ENCODE results near the gene RAPGEF1. TPM values are rescaled to one million over a fixed set of nuclear protein-coding genes. Genes with fewer than 3 reads are reported as not detected.
A peak's percentile ranks its signal among the peaks of the same experiment; 100 is the strongest.

The RAPGEF1 gene
- total and polyA plus RNA-seq, 11 donors = 50.6 to 161 (median 115) TPM

GRCh38 chr9:131622523-131622922 lies 117.4 kb downstream of the RAPGEF1 start:
- Histone ChIP-seq H3K4me3 (no peak overlapping the region), H3K27me3 (no peaks in the 10 kb centered on the region), H3K9me3 (peaks cover 0 to 5% (median 0%) of the 10 kb centered on the region in 12 donors), H3K27ac (peak overlapping the region in 1 of 12 donors; percentile 78), H3K4me1 (peaks cover 15 to 57% (median 33%) of the 10 kb centered on the region in 12 donors), H3K36me3 (peaks cover 2 to 93% (median 82%) of the 10 kb centered on the region in 9 donors)
- DNase-seq (no peak), ATAC-seq (no peak)
- no peak for TF ChIP-seq POLR2A (IDR thresholded peaks at IDR 0.05)
- no peak for TF ChIP-seq CTCF (IDR thresholded peaks at IDR 0.05)
- whole genome bisulfite sequencing, 4 donors = 87 to 95% (median 91%) methylated on average over 4 of the region's 4 CpGs
- intact Hi-C loops (cut with DNase I) = loop anchor here in 2 of 10 donors (5.0 to 10.0 kb wide), 2 partner anchors 50 to 112 kb away; no protein-coding TSS in a partner anchor

GRCh38 chr9:131621551-131622358 lies 118.1 kb downstream of the RAPGEF1 start:
- H3K4me3 ChIP-seq = no peak overlapping the region
- no peak for ATAC-seq
- H3K4me1 ChIP-seq = peaks cover 16 to 57% (median 39%) of the 10 kb centered on the region in 12 donors
- peak overlapping the region in 2 of 12 donors; percentile 4 to 78 for H3K27ac ChIP-seq
- WGBS, 4 donors = 88 to 92% (median 89%) methylated on average over 24 to 31 of the region's 31 CpGs
- DNase-seq = peak in 1 of 5 donors; percentile 55
- no peaks in the 10 kb centered on the region for H3K27me3 ChIP-seq
- intact Hi-C loops (cut with DNase I) = loop anchor here in 2 of 10 donors (5.0 to 10.0 kb wide), 2 partner anchors 51 to 113 kb away; no protein-coding TSS in a partner anchor
- TF ChIP-seq CTCF (IDR thresholded peaks at IDR 0.05) (no peak), POLR2A (IDR thresholded peaks at IDR 0.05) (no peak)
- peaks cover 2 to 94% (median 84%) of the 10 kb centered on the region in 9 donors for H3K36me3 ChIP-seq
- H3K9me3 ChIP-seq = peaks cover 0 to 5% (median 0%) of the 10 kb centered on the region in 12 donors

- peak overlapping the region in 3 of 12 donors; percentile 4 to 78 (median 12) for H3K27ac ChIP-seq
- no peak overlapping the region for H3K4me3 ChIP-seq
- peaks cover 0 to 5% (median 0%) of the 10 kb centered on the region in 12 donors for H3K9me3 ChIP-seq
- DNase-seq (peak in 1 of 5 donors; percentile 28), ATAC-seq (no peak)
- TF ChIP-seq CTCF (IDR thresholded peaks at IDR 0.05) (no peak), POLR2A (IDR thresholded peaks at IDR 0.05) (no peak)
- intact Hi-C loops (cut with DNase I) = loop anchor here in 2 of 10 donors (5.0 to 10.0 kb wide), 2 partner anchors 51 to 114 kb away; no protein-coding TSS in a partner anchor
- peaks cover 2 to 94% (median 84%) of the 10 kb centered on the region in 9 donors for H3K36me3 ChIP-seq
- 92 to 95% (median 93%) methylated on average over 9 of the region's 9 CpGs for WGBS, 4 donors
- no peaks in the 10 kb centered on the region for H3K27me3 ChIP-seq
- peaks cover 16 to 57% (median 37%) of the 10 kb centered on the region in 12 donors for H3K4me1 ChIP-seq
Measured at GRCh38 chr9:131620764-131621520, 118.9 kb downstream of the RAPGEF1 start.
